SU-DHL-6 (cell line): ENCODE results near the gene SMCR8.
"Not testable (repeated sequence)": the region's sequence is repeated elsewhere in the genome, so short reads cannot be mapped to it uniquely, and the experiment has no call there.

Experiments used
- H2AFZ ChIP-seq: fragments of 200-600 bp; sonication (generic); 2 replicates; pipeline ENCODE4 v1.6.1; 2014; ENCODE audit warnings: low read depth, mild to moderate bottlenecking, moderate library complexity, mixed read lengths, antibody characterized with exemption, low read length; ENCODE audit not compliant: severe bottlenecking
- H3F3A ChIP-seq: fragments of 200-600 bp; shearing (Covaris generic); 2 replicates; pipeline ENCODE4 v1.6.0; 2016; ENCODE audit warnings: antibody characterized with exemption, mild to moderate bottlenecking; ENCODE audit not compliant: insufficient read depth
- H3K27ac ChIP-seq: fragments of 200-600 bp; sonication (generic); 2 replicates; pipeline ENCODE4 v1.5.1; 2016; ENCODE audit warnings: low read depth, mild to moderate bottlenecking, low read length, moderate library complexity, mixed read lengths
- H3K27me3 ChIP-seq: fragments of 200-600 bp; sonication (generic), shearing (Covaris generic); 2 replicates; pipeline ENCODE4 v1.6.0; 2014; ENCODE audit warnings: mild to moderate bottlenecking, low read length
- H3K36me3 ChIP-seq: fragments of 200-600 bp; sonication (generic); 2 replicates; pipeline ENCODE4 v1.6.1; 2014; ENCODE audit warnings: mild to moderate bottlenecking, low read length, mixed read lengths
- H3K4me2 ChIP-seq: fragments of 300-600, 200-600 bp; shearing (Covaris generic), sonication (generic); 2 replicates; pipeline ENCODE4 v1.6.0; 2014; ENCODE audit warnings: low read length, low read depth, mild to moderate bottlenecking; ENCODE audit not compliant: poor library complexity, severe bottlenecking
- H3K4me3 ChIP-seq: fragments of 200-600 bp; sonication (generic); 2 replicates; pipeline ENCODE4 v1.5.1; 2014; ENCODE audit warnings: antibody characterized with exemption, low read length, mild to moderate bottlenecking, mixed read lengths; ENCODE audit not compliant: insufficient read depth, poor library complexity, severe bottlenecking
- H3K79me2 ChIP-seq: fragments of 200-600 bp; sonication (generic); 2 replicates; pipeline ENCODE4 v1.6.1; 2014; ENCODE audit warnings: mild to moderate bottlenecking, low read length, moderate library complexity; ENCODE audit not compliant: insufficient read depth
- H3K9ac ChIP-seq: fragments of 200-600 bp; sonication (generic); 2 replicates; pipeline ENCODE4 v1.7.0; 2014; ENCODE audit warnings: mild to moderate bottlenecking, low read length
- H3K9me2 ChIP-seq: fragments of 200-600 bp; sonication (generic); replicated peaks from 2 replicates; pipeline ENCODE4 v1.6.1; 2014; ENCODE audit warnings: low read length; ENCODE audit not compliant: insufficient read depth
- H3K9me3 ChIP-seq: fragments of 200-600 bp; sonication (generic); 2 replicates; pipeline ENCODE4 v1.6.1; 2014; ENCODE audit warnings: low read length, mixed read lengths; ENCODE audit not compliant: insufficient read depth
- H4K20me1 ChIP-seq: fragments of 200-600 bp; sonication (generic); 2 replicates; pipeline ENCODE4 v1.6.1; 2014; ENCODE audit warnings: low read depth, mild to moderate bottlenecking, antibody characterized with exemption, low read length, moderate library complexity, mixed read lengths
- EZH2phosphoT487 ChIP-seq: fragments of 200-600 bp; sonication (generic), shearing (Covaris generic); conservative IDR thresholded peaks from 2 replicates; pipeline ENCODE4 v1.6.1; 2018; ENCODE audit warnings: mild to moderate bottlenecking, antibody characterized with exemption, low read length, moderate library complexity, mixed read lengths
- TF ChIP-seq, protein P1 (sequence below): fragments of 200-600 bp; sonication (generic); IDR thresholded peaks from one replicate; pipeline ENCODE4 v1.5.1; 2017; ENCODE audit warnings: antibody characterized with exemption, mild to moderate bottlenecking, low read length, moderate library complexity; ENCODE audit not compliant: insufficient read depth, poor library complexity, severe bottlenecking

Gene SMCR8

DNA sequence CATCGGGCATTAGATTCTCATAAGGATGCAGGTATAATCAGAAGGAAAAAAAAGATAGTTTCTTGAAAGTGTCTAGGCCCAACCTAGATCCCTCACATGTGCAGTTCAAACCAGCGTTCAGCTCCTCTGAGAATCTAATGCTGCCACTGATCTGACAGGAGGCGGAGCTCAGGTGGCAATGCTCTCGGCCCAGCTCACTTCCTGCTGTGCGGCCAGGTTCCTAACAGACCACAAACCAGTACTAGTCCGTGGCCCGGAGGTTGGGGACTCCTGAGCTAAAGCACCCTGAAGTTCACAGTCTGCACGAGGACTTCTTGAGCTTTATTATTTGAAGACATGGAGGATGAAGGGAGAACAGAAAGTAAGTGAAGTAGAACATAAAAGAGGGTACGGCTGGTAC is 16.8 kb downstream of the SMCR8 start:
- H3K9ac ChIP-seq: no peak overlapping the region
- no peaks in the 10 kb centered on the region for H3K79me2 ChIP-seq
- H2AFZ ChIP-seq: no peak overlapping the region
- peaks cover 1% of the 10 kb centered on the region; the same call in 1 of the 2 replicates for H3K36me3 ChIP-seq
- TF ChIP-seq EZH2phosphoT487: no peak
- TF ChIP-seq, protein P1, sequence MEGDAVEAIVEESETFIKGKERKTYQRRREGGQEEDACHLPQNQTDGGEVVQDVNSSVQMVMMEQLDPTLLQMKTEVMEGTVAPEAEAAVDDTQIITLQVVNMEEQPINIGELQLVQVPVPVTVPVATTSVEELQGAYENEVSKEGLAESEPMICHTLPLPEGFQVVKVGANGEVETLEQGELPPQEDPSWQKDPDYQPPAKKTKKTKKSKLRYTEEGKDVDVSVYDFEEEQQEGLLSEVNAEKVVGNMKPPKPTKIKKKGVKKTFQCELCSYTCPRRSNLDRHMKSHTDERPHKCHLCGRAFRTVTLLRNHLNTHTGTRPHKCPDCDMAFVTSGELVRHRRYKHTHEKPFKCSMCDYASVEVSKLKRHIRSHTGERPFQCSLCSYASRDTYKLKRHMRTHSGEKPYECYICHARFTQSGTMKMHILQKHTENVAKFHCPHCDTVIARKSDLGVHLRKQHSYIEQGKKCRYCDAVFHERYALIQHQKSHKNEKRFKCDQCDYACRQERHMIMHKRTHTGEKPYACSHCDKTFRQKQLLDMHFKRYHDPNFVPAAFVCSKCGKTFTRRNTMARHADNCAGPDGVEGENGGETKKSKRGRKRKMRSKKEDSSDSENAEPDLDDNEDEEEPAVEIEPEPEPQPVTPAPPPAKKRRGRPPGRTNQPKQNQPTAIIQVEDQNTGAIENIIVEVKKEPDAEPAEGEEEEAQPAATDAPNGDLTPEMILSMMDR: no peak
- H3K4me2 ChIP-seq: no peak overlapping the region
- no peaks in the 10 kb centered on the region for H4K20me1 ChIP-seq
- no peaks in the 10 kb centered on the region for H3K27me3 ChIP-seq
- no peak overlapping the region for H3K27ac ChIP-seq
- H3K9me3 ChIP-seq: no peaks in the 10 kb centered on the region
- H3K4me3 ChIP-seq: no peak overlapping the region
- no peaks in the 10 kb centered on the region for H3F3A ChIP-seq
- H3K9me2 ChIP-seq: no peaks in the 10 kb centered on the region

DNA sequence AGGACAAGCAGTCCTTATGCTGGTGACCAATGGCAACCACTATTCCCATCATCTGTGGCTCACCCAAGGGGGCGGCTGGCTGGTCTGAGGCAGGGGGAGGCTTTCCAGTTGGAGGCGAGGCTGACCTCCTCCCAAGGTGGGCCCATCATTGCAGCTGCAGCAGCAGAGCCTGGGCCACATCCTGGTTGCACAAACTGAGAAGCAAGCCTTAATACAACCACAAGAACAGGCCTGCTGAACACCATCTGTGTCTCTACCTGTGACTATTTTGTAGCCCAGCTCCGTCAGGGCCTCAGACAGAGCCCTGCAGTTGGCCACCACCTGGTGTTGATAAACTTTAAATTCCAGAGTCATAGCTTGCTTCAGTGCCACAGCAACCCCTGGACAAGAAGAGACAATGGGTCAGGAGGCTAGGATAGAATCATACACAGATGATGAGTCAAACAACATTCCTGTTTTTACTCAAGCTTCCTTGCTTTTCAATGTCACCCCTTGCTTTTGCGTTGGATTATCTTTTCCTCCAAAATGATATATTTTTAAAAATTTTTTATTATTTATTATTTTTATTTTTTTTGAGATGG is 17.9 kb downstream of the SMCR8 start:
- Histone ChIP-seq H3F3A (no peaks in the 10 kb centered on the region), H3K9ac (no peak overlapping the region), H3K27me3 (no peaks in the 10 kb centered on the region), H3K9me2 (no peaks in the 10 kb centered on the region), H3K36me3 (peaks cover 4% of the 10 kb centered on the region; the same call in 1 of the 2 replicates), H3K4me2 (no peak overlapping the region), H4K20me1 (no peaks in the 10 kb centered on the region), H3K27ac (no peak overlapping the region), H3K4me3 (no peak overlapping the region), H2AFZ (no peak overlapping the region), H3K9me3 (no peaks in the 10 kb centered on the region), H3K79me2 (no peaks in the 10 kb centered on the region)
- TF ChIP-seq, protein P1: no peak
- no peak for TF ChIP-seq EZH2phosphoT487

DNA sequence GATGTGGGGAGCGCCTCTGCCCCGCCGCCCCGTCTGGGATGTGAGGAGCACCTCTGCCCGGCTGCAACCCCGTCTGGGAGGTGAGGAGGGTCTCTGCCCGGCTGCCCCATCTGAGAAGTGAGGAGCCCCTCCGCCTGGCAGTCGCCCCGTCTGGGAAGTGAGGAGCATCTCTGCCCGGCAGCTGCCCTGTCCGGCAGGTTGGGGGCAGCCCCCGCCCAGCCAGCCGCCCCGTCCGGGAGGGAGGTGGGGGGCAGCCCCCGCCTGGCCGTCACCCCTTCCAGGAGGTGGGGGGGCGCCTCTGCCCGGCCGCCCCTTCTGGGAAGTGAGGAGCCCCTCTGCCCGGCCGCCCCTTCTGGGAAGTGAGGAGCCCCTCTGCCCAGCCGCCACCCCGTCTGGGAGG is 23.1 kb downstream of the SMCR8 start:
- H3K9me2 ChIP-seq, H3K4me3 ChIP-seq, H3K9ac ChIP-seq, H3K27ac ChIP-seq, H3K79me2 ChIP-seq, H2AFZ ChIP-seq, H3K4me2 ChIP-seq, H3F3A ChIP-seq, H3K27me3 ChIP-seq, H4K20me1 ChIP-seq, H3K9me3 ChIP-seq: not testable (repeated sequence)
- peaks cover 20% of the 10 kb centered on the region; the same call in 1 of the 2 replicates for H3K36me3 ChIP-seq

DNA sequence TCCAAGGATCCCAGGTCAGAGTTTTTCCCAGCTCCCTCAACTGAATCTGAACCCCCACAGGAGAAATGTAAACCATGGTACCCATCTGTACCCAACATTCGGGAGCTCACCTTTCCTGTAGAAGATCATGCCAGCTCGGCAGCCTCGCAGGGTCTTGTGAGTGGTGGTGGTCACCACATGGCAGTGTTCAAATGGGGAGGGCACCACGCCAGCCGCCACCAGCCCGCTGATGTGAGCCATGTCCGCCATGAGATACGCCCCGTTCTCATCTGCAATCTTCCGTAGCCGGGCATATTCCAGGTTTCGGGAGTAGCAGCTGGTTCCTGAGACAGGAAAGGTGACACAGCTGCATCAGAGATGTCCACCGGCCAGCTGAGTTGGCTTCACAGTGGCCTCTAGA is 24.8 kb downstream of the SMCR8 start:
- no peak overlapping the region for H3K4me3 ChIP-seq
- TF ChIP-seq, protein P1: no peak
- no peak for TF ChIP-seq EZH2phosphoT487
- no peaks in the 10 kb centered on the region for H3K79me2 ChIP-seq
- no peaks in the 10 kb centered on the region for H3K27me3 ChIP-seq
- H2AFZ ChIP-seq: no peak overlapping the region
- H3K36me3 ChIP-seq: peaks cover 24% of the 10 kb centered on the region; the same call in 1 of the 2 replicates
- H4K20me1 ChIP-seq: no peaks in the 10 kb centered on the region
- H3K9ac ChIP-seq: no peak overlapping the region
- no peak overlapping the region for H3K4me2 ChIP-seq
- H3K9me2 ChIP-seq: no peaks in the 10 kb centered on the region
- H3K9me3 ChIP-seq: no peaks in the 10 kb centered on the region
- no peak overlapping the region for H3K27ac ChIP-seq
- no peaks in the 10 kb centered on the region for H3F3A ChIP-seq
